Activated gamma-delta T cell (primary cell): ENCODE results near the gene TP53I13.
A peak's percentile ranks its signal among the peaks of the same experiment; 100 is the strongest.

Experiments
- DNase-seq: peaks from one replicate; lab custom pipeline; 2025; lab: John Stamatoyannopoulos, UW

Gene TP53I13

DNA sequence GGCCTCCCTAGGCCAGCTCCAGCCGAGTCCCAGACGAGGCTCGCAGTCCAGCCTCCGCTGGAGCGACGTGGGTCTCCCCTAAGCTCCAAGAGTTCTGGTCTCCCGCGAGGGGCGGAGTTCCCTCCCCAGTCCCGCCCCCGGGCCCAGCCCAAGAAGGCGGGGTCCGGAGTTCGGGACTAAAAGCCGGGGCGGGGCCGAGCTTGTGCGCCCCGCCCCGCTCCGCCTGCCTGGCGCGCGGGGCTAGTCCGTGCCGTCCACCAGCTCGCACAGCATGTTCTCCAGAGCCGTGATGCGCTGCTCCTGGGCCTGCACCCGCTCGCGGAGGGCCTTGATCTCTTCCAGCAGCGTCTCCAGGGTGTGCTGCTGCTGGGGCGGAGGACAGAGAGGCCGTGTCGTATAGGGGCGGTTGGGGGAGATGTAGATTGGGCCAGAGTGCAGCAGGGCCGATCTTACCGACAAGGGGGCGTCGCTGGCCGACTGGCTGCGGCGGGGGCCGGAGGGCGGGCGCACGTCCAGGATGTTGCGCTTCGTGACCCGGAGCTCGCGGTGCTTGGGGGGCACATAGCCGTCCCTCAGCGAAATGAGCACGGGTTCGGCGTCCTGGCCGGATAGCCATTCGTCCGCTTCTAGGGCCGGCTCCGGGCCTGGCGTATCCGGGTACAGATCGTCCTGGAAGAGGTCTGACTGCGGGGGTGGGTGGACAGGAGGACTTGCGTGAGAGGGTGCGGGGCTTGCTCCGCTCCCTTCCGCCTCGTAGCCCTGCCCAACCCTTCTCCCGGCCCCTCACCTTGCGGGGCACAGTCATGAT lies 47.2 kb downstream of the TP53I13 start:
- peak; percentile 75 for DNase-seq

- no peak for DNase-seq
These were observed 48.0 kb downstream of the TP53I13 start for GRCh38 chr17:29616300-29617048.

- DNase-seq, result peak; percentile 72
These were observed 48.6 kb downstream of the TP53I13 start for GRCh38 chr17:29617125-29617480.

- peak; percentile 82 for DNase-seq
These were observed 49.2 kb downstream of the TP53I13 start for GRCh38 chr17:29617481-29618271.

DNA sequence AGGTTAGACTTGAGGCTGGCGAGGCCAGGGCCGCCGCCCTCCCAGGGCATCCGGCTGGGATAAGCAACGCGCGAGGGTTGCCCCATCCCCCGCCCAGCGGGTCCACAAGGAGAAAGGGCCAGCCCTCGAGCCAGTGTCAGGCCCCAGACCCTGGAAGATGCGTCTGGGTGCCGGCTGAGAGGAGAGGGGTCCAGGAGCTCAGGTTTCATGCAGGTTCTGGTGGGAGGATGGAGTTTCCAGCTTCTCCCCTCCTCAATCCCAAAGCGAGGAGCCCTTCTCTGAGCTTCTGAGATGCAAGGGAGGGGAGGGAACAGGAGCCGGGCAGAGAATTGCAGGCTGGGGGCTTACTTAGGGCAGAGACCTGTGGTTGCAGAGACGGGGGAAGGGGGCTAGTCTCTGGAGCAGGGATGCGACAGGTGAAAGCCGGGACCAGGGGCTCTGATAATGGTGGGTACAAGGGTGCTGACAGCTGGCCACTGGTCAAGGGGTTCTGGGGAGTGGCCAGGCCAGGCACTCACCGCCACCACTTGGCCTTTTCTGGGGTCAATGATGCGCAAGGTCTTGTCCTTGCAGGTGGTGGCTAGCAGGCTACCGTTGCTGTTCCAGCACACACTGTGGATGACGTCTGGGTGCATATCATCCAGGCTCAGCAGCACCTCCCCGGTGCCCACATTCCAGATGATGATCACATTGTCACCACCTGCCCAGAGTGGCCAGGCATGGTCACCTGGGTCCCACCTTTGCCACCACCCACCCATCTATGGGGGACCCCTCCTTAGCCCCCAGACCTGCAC lies 50.0 kb downstream of the TP53I13 start:
- DNase-seq, result no peak

- DNase-seq, result no peak
These were observed 50.8 kb downstream of the TP53I13 start for GRCh38 chr17:29619251-29619650.

DNA sequence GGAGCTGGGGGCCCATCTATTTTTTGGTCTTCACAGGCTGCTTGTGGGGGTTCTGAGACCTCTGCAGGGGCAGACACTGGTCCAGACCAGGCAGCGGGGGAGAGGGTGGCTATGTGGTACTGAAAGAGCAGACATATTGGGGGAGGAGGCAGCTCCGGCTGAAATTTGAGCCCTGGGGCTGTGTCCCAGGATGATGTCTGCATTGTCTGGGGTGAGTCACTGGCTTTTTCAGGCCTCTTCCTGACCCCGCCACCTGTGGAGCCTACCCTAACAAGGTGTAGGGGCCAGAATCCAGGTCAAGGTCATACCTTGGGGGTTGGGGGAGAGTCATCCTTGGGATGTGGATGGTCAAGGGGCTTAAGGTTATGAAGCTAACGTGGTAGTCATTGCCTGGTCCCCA lies 51.8 kb downstream of the TP53I13 start:
- DNase-seq, result no peak

GRCh38 chr17:29620779-29621500 lies 52.4 kb downstream of the TP53I13 start:
- DNase-seq, result no peak

DNA sequence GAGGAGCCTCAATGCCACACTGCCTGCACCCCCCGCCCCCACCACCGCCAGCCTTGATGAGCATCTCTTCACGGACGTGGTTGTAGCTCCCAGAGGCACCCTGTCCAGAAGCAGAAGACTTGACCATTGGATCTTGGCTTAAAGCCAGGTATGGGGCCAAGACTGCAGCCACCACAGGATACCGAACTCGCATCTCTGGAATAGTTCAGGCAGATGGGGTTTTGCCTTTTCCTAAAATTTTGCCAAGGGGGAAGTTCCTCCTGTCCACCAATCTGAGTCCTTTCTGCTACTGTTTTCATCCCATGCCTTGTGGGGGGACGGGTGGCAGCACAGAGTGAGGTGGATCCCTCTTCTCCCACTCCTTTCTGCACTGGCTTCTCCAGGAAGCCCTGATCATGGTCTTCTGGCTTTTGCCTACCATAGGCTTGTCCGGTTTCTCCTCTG lies 53.3 kb downstream of the TP53I13 start:
- DNase-seq, result no peak
